GM12874 (cell line): ENCODE results near the gene SURF2.

Experiments
- TF ChIP-seq, protein P1 (sequence below): IDR thresholded peaks from 2 replicates; pipeline ENCODE4 v1.5.1; 2011; ENCODE audit warnings: low read depth, mild to moderate bottlenecking, control low read depth, low read length, moderate library complexity; ENCODE audit not compliant: insufficient read depth

Gene SURF2

DNA sequence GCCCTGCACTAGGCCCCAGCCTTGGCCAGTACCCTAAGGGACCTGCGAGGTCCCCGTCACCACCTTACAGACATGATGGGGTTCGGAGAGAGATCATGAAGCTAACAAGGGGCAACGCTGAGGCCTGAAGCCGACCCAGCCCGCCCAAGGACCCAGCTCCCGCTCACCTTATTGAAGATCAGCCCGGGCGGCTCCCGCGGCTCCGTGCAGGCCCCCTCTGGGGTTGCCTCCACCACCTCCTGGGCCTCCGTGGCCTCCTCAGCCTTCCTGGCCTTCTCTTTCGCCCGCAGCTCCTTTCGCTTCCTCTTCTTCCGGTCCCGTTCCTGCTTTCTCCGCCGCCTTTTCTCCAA lies 24.0 kb upstream of the SURF2 start:
- TF ChIP-seq, protein P1, sequence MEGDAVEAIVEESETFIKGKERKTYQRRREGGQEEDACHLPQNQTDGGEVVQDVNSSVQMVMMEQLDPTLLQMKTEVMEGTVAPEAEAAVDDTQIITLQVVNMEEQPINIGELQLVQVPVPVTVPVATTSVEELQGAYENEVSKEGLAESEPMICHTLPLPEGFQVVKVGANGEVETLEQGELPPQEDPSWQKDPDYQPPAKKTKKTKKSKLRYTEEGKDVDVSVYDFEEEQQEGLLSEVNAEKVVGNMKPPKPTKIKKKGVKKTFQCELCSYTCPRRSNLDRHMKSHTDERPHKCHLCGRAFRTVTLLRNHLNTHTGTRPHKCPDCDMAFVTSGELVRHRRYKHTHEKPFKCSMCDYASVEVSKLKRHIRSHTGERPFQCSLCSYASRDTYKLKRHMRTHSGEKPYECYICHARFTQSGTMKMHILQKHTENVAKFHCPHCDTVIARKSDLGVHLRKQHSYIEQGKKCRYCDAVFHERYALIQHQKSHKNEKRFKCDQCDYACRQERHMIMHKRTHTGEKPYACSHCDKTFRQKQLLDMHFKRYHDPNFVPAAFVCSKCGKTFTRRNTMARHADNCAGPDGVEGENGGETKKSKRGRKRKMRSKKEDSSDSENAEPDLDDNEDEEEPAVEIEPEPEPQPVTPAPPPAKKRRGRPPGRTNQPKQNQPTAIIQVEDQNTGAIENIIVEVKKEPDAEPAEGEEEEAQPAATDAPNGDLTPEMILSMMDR: no peak

DNA sequence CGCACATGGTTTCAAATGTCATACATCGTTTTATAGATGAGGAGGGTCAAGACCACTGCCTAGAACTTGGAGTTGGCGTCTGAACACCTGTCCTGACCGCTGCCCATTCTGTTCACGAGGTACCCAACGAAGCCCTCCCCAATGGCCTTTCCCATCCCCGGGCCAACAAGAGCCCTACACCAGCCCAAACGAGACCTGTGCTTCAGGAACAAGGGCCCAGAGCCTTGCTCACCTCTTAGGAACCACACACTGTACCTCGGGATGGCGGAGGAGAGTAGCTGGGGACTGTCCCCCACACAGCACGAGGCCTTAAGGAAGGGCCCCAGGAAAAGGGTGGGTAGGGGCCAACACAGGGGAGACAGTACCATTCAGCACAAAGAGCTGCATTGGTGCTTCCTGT lies 23.3 kb upstream of the SURF2 start:
- TF ChIP-seq, protein P1: no peak

DNA sequence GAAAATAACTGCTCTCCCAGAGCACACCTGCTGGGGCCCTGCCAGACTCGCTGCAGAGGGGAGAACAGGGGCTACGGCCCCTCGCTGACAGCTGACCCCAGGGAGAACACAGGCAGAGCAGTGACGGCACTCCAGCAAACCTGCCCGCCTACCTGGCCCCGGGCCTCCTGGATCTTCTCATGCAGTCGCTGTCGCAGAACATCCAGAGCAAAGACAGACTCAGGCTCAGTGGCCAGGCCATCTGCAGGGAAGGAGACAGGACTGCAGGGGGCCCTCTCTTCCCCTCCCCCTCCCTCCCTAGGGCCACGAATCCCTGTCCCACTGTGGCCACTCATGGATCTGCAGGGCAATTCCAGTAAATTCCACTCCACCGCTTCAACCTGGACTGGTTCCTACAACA lies 22.8 kb upstream of the SURF2 start:
- TF ChIP-seq, protein P1: no peak

DNA sequence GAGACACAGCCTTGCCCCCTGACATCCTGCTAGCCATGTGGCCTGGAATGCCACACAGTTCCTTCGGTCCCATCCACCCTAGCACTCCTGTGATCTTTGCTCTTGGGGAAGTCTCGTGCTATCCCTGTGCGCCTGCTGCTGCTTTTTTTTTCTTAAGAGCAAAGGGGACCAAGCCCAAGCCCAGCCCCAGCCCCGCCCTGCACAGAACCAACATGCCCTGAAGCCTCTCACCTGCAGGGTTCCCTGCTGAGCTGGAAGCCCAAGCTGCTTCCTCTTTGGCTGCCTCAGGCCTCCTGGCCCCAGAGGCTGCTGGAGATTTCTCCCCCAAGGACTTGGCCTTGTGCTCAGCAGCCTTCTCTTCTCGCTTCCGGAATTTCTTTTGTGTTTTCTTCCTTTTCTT lies 22.2 kb upstream of the SURF2 start:
- TF ChIP-seq, protein P1: no peak

DNA sequence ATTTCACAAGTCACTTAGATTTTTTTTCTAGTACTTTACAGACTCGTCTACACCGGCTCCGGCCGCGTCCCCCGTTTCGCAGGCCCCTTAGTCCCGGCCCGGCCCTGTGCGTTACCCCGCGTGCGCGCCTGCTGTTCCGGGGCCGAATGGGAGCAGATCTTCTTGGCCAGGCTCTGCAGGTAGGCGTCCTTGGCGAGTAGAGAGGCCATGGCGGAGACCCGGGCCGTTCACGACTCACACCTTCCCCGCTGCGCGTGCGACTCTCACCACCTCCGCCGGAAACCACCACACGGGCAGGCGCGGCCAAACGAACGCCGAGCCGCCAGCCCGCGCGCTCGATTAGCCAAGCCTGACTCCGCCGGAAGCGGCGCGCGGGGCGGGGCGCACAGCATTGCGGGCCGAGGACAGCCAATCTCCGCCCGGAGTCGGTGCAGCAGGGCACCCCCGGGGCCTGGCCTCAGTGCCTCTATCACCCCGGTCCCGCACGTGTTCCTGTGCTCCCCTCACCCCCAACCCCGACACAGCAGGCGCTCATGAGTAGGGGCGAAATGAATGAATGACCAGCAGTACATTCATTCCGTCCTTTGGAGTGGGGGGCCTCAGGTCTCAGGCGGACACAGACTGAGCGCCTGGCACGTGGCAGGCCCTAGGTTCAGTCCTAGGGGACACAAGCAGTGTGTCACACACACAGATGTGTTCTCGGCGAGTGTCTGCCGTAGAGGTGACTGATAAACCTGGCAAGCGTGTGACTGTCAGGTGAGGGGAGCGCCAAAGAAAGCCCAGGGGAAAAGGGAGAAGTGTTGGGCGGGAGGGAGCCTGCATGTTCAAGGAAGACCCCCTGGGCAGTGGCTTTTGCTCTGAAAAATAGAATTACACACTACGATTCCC lies 20.2 kb upstream of the SURF2 start, which contains the start of gene SURF6:
TSS of gene SURF6 (minus strand) at position 265 of the 888 bp plus-strand sequence. CDS start at position 209, 56 bp downstream.
- TF ChIP-seq, protein P1: no peak

DNA sequence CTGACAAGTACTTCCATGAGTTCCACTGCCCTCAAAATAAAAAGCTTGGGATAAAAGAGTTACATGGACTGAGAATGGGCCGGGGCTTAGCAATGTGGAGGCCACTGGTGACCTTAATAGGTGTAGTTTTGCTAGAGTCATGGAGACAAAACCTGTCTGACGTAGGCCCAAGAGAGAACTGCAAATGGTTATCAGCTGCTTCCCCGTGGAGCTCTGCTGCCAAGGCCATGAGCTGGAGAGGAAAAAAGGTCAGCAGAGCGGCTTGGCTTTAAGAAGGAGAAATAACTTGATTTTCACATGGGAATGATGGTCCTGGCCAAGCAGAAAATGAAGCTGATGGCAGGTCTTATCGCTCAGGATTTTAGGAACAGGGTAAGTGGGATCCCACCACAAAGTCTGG lies 16.7 kb upstream of the SURF2 start:
- TF ChIP-seq, protein P1: no peak

DNA sequence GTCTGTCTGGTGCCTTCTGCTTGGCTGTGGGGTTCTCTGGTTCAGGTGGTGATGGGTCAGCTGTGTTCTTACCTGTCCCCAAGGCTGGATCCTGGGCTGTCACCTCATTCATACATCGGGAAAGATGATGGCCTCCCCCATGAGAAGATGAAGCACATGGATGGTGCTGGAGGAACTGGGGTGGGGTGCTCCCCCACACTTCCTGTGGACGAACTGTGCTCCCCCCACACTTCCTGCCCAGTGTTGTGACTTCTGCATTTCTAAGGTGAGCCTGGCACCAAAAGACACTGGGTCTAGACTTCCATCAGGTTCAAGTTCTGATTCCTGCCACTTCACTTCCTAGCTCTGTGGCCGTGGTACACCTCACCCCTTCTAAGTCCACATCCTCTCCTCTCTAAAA lies 16.1 kb upstream of the SURF2 start:
- TF ChIP-seq, protein P1: no peak
